Adipocyte (in vitro differentiated cells): ENCODE data around the gene CELSR3.

Experiments used
- DNase-seq: peaks from one replicate; pipeline ENCODE4 v3.0.0-alpha.2; 2015; ENCODE audit warnings: low read depth
- H3K27me3 ChIP-seq: replicated peaks from 2 replicates; pipeline ENCODE4 v1.7.0; 2013; ENCODE audit warnings: mild to moderate bottlenecking, low read length, moderate library complexity; ENCODE audit not compliant: control insufficient read depth, insufficient read depth
- H3K36me3 ChIP-seq: 2 replicates; pipeline ENCODE4 v1.7.0; 2013; ENCODE audit warnings: low read length, mild to moderate bottlenecking, moderate library complexity; ENCODE audit not compliant: control insufficient read depth, insufficient read depth, severe bottlenecking
- H3K4me1 ChIP-seq: 2 replicates; pipeline ENCODE4 v1.7.0; 2013; ENCODE audit warnings: mild to moderate bottlenecking, low read length, moderate library complexity; ENCODE audit not compliant: control insufficient read depth, insufficient read depth
- H3K4me3 ChIP-seq: 2 replicates; pipeline ENCODE4 v1.7.0; 2013; ENCODE audit warnings: mild to moderate bottlenecking, low read length, moderate library complexity
- H3K9ac ChIP-seq: 2 replicates; pipeline ENCODE4 v1.7.0; 2013; ENCODE audit warnings: mild to moderate bottlenecking, low read length, moderate library complexity
- H3K9me3 ChIP-seq: 2 replicates; pipeline ENCODE4 v1.7.0; 2013; ENCODE audit warnings: mild to moderate bottlenecking, low read length, moderate library complexity; ENCODE audit not compliant: control insufficient read depth

Gene CELSR3

GRCh38 chr3:48596676-48597407, 65.8 kb downstream of the CELSR3 start:
- Histone ChIP-seq H3K9ac (no peak overlapping the region), H3K27me3 (no peaks in the 10 kb centered on the region), H3K36me3 (peaks cover 42% of the 10 kb centered on the region), H3K9me3 (no peaks in the 10 kb centered on the region), H3K4me3 (no peak overlapping the region), H3K4me1 (peaks cover 43% of the 10 kb centered on the region)
- no peak for DNase-seq

DNA sequence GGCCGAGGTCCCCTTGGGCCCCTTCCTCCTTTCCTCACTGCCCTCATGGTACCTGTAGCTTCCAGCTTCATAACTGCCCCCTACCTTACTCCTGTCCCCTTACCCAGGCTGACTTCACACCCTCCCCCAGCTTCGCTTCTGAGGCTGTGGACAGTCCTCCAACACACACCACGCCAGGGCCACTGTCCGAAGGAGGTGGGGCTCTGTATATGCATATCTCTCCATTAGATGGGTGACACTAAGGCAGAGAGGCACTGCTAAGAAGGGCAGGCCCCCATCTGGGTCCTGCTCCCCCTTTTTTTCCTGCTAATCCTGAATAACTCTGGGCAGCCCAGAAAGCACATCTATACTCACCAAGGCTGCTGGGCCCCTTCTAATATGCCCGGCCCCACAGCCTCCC, 66.5 kb downstream of the CELSR3 start:
- Histone ChIP-seq H3K9ac (no peak overlapping the region), H3K4me3 (no peak overlapping the region), H3K4me1 (peaks cover 43% of the 10 kb centered on the region), H3K36me3 (peaks cover 35% of the 10 kb centered on the region), H3K9me3 (no peaks in the 10 kb centered on the region), H3K27me3 (no peaks in the 10 kb centered on the region)
- no peak for DNase-seq

DNA sequence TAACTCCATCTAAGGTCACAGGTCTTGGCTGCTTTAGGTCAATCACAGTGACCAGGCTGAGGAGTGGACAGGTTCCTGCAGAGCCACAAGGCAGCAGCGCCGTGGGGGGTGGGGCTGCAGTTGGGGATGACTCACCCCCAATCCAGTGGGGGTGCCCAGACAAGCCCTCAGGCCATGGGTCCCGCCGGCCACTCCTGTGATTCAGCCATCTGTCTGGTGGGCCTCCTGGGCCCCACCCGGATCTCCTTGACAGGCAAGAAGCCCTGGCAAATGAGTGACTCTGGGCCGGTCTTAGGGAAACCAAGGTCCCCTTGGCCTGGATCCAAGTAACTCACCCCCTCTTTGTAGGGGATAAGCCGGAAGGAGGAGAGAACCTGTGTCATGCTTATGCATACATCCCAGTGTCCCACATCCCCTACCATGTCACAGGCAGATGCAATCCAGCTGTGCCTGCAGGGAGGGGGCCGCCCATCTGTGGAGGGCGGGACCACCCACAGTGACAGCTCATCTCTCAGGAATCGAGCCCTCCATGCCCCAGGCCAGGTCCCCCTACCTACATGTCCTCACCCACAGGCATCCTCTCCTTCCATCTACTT, 67.1 kb downstream of the CELSR3 start:
- Histone ChIP-seq H3K4me1 (peaks cover 43% of the 10 kb centered on the region), H3K27me3 (no peaks in the 10 kb centered on the region), H3K36me3 (peaks cover 30% of the 10 kb centered on the region), H3K9me3 (no peaks in the 10 kb centered on the region), H3K9ac (no peak overlapping the region), H3K4me3 (peak overlapping the region; percentile 6)
- peak; percentile 94 for DNase-seq

GRCh38 chr3:48595075-48595525, 67.6 kb downstream of the CELSR3 start, which contains the start of gene COL7A1:
Gene COL7A1 (minus strand): TSS chr3:48595329. CDS start chr3:48595159, 170 bp downstream.
- H3K4me1 ChIP-seq: peaks cover 43% of the 10 kb centered on the region
- H3K4me3 ChIP-seq: peak within 1 kb of the TSS; percentile 71
- no peaks in the 10 kb centered on the region for H3K27me3 ChIP-seq
- peaks cover 25% of the 10 kb centered on the region for H3K36me3 ChIP-seq
- H3K9me3 ChIP-seq: no peaks in the 10 kb centered on the region
- DNase-seq: peak; percentile 35
- H3K9ac ChIP-seq: peak within 1 kb of the TSS; percentile 77

DNA sequence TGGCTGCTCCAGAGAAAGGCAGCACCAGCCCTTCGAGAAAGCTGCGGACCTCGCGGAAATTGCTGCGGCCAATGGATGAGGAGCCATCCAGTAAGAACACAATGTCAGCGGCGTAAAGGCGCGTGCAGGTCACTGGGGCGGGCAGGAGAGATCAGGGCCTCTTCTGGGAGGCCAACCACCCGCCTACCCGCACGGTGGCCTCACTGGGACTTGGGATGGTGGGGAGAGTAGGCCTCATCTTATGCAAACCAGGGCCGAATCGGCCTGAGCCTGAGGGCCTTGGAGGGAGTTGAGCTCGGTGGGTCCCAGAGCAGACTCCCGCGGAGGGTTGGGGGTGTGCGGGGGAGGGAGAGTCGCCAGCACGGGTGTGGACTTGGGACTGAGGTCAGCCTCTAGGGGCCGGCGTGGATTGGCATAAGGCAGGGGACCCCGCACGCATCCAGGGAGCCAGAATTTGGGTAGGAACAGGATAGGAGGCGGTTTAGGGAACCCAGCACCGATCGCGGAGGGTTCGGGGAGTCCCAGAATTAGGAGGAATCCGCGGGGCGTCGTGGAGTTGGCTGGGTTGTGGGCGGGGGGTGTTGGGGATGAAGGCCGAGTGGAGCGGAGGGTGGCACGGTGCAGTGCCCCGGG, 68.2 kb downstream of the CELSR3 start:
- DNase-seq: peak; percentile 29
- H3K36me3 ChIP-seq: peaks cover 19% of the 10 kb centered on the region
- H3K9ac ChIP-seq: peak overlapping the region; percentile 77
- H3K4me1 ChIP-seq: peaks cover 42% of the 10 kb centered on the region
- H3K9me3 ChIP-seq: no peaks in the 10 kb centered on the region
- H3K4me3 ChIP-seq: peak overlapping the region; percentile 71
- no peaks in the 10 kb centered on the region for H3K27me3 ChIP-seq

GRCh38 chr3:48593337-48593736, 69.3 kb downstream of the CELSR3 start:
- Histone ChIP-seq H3K36me3 (peaks cover 9% of the 10 kb centered on the region), H3K4me3 (no peak overlapping the region), H3K27me3 (no peaks in the 10 kb centered on the region), H3K9ac (no peak overlapping the region), H3K4me1 (peaks cover 30% of the 10 kb centered on the region), H3K9me3 (no peaks in the 10 kb centered on the region)
- DNase-seq: no peak

DNA sequence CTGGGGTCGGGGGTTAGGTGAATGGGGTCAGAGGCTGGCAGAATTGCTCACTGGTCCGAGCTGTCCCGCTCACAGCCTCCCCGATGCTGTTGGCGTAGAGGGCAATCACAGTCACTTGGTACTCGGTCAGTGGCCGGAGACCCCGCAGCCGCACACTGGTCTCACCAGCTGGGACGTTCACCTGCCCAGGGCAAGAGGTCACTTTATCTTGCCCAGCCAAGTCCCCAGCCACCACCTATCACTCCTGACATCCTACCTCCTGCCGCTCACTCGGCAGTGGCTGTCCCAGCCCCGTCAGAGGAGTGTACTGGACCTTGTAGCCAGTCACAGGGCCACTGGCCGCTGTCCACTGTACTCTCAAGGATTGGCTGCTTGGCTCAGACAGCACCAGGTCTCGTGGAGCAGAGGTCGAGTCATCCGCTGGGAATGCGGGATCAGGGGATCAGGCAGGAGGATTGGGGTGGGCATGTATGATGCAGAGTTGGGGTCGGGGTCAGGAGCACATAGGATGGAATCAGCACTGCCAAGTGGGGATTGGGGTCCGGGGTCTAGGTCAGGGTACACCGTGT, 70.1 kb downstream of the CELSR3 start:
- peaks cover 23% of the 10 kb centered on the region for H3K4me1 ChIP-seq
- DNase-seq: no peak
- no peak overlapping the region for H3K4me3 ChIP-seq
- H3K36me3 ChIP-seq: peaks cover 2% of the 10 kb centered on the region
- H3K9me3 ChIP-seq: no peaks in the 10 kb centered on the region
- H3K9ac ChIP-seq: no peak overlapping the region
- H3K27me3 ChIP-seq: no peaks in the 10 kb centered on the region

- Histone ChIP-seq H3K9ac (no peak overlapping the region), H3K36me3 (no peaks in the 10 kb centered on the region)
- no peak for DNase-seq
Measured at GRCh38 chr3:48591886-48592518, 70.7 kb downstream of the CELSR3 start.

DNA sequence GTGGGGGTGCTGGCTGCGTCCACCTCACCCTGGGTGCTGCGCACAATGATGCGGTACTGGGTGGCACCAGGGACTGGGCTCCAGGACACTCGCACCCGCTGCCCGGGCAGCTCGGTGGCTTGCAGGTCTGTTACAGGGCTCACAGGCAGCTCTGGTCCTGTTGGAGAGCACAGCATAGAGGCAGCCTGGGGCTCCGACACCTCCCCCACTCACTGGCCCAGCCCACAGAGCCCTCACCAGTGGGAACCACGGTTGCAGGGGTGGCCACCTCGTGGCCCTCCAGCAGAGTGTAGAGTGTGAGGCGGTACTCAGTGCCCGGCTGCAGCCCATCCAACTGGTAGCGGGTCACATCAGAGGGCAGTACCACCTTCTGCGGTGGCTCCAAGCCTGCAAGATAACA, 71.2 kb downstream of the CELSR3 start:
- no peak overlapping the region for H3K4me3 ChIP-seq
- DNase-seq: no peak
- peaks cover 18% of the 10 kb centered on the region for H3K4me1 ChIP-seq
- no peak overlapping the region for H3K9ac ChIP-seq
- no peaks in the 10 kb centered on the region for H3K27me3 ChIP-seq
- H3K9me3 ChIP-seq: no peaks in the 10 kb centered on the region
- H3K36me3 ChIP-seq: no peaks in the 10 kb centered on the region

More at GRCh38 chr3:48591886-48592518, 70.7 kb downstream of the CELSR3 start:
- H3K4me3 ChIP-seq: no peak overlapping the region
- no peaks in the 10 kb centered on the region for H3K27me3 ChIP-seq
- no peaks in the 10 kb centered on the region for H3K9me3 ChIP-seq
- H3K4me1 ChIP-seq: peaks cover 22% of the 10 kb centered on the region

DNA sequence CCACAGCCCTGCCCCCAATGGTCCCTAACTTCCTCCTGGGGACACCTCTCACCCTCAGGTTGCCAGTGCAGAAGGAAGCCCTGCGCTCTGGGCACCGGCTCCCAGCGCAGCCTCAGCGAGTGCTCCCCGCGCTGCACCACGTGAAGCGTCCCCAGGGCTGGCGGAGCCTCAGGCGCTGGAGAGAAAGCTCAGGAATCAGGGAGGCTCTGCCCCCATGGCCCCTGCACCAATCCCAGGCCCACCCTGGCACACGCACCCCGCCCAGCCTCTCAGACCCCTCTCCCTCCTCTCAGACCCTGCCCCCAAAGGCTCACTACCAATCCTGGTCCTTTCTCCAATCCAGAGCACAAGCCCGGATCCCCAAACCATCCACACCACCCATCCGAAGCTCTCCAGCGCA, 74.5 kb downstream of the CELSR3 start:
- Histone ChIP-seq H3K4me3 (no peak overlapping the region), H3K9me3 (no peaks in the 10 kb centered on the region), H3K27me3 (no peaks in the 10 kb centered on the region), H3K36me3 (peaks cover 6% of the 10 kb centered on the region), H3K4me1 (no peaks in the 10 kb centered on the region), H3K9ac (no peak overlapping the region)
- no peak for DNase-seq

GRCh38 chr3:48587686-48588085, 75.0 kb downstream of the CELSR3 start:
- Histone ChIP-seq H3K4me3 (no peak overlapping the region), H3K27me3 (no peaks in the 10 kb centered on the region), H3K4me1 (no peaks in the 10 kb centered on the region), H3K9me3 (no peaks in the 10 kb centered on the region), H3K9ac (no peak overlapping the region), H3K36me3 (peaks cover 6% of the 10 kb centered on the region)
- no peak for DNase-seq
